NK-92 treated with Interleukin-12 subunit alpha and Interleukin-12 subunit beta, amount 100 ng/mL, for 24 hours (cell line): ENCODE results near the gene NFIB.
A peak's percentile ranks its signal among the peaks of the same experiment; 100 is the strongest.

Experiments
- DNase-seq: peaks from one replicate; lab custom pipeline; 2025; lab: John Stamatoyannopoulos, UW

Gene NFIB

GRCh38 chr9:14344941-14345353 is 31.0 kb upstream of the NFIB start:
- no peak for DNase-seq

- DNase-seq, result no peak
Measured at GRCh38 chr9:14344053-14344524, 30.1 kb upstream of the NFIB start.

GRCh38 chr9:14343261-14344031 is 29.5 kb upstream of the NFIB start:
- DNase-seq, result no peak

GRCh38 chr9:14342736-14343135 is 28.8 kb upstream of the NFIB start:
- no peak for DNase-seq

- no peak for DNase-seq
Measured at GRCh38 chr9:14341437-14342122, 27.6 kb upstream of the NFIB start.

GRCh38 chr9:14340994-14341393 is 27.1 kb upstream of the NFIB start:
- DNase-seq, result no peak

- DNase-seq, result no peak
Measured at GRCh38 chr9:14340219-14340873, 26.4 kb upstream of the NFIB start.

GRCh38 chr9:14339746-14340145 is 25.8 kb upstream of the NFIB start:
- no peak for DNase-seq

- DNase-seq, result no peak
Measured at GRCh38 chr9:14337615-14338014, 23.7 kb upstream of the NFIB start.

- DNase-seq, result no peak
Measured at GRCh38 chr9:14336244-14336643, 22.3 kb upstream of the NFIB start.

- no peak for DNase-seq
Measured at GRCh38 chr9:14331120-14331519, 17.2 kb upstream of the NFIB start.

GRCh38 chr9:14327036-14327435 is 13.1 kb upstream of the NFIB start:
- no peak for DNase-seq

- DNase-seq, result peak; percentile 40
Measured at GRCh38 chr9:14326264-14326826, 12.4 kb upstream of the NFIB start.

GRCh38 chr9:14325147-14325546 is 11.2 kb upstream of the NFIB start:
- DNase-seq, result no peak

- DNase-seq, result no peak
Measured at GRCh38 chr9:14323985-14324650, 10.2 kb upstream of the NFIB start.

GRCh38 chr9:14323083-14323971 is 9.4 kb upstream of the NFIB start:
- no peak for DNase-seq

GRCh38 chr9:14322211-14323082 is 8.5 kb upstream of the NFIB start:
- DNase-seq, result peak; percentile 85

GRCh38 chr9:14321517-14322130 is 7.7 kb upstream of the NFIB start:
- DNase-seq, result no peak
